SK-N-SH treated with all-trans-retinoic acid at 6 μM for 48 hours (cell line): ENCODE data around the gene APOL6.

Experiments
- ARNTL ChIP-seq: fragments of 450-650 bp; formaldehyde crosslinking; IDR thresholded peaks from 2 replicates; pipeline ENCODE4 v1.5.0; 2020; ENCODE audit warnings: low read depth, mild to moderate bottlenecking, moderate library complexity, borderline replicate concordance
- BACH2 ChIP-seq: fragments of 250-450 bp; sonication (Bioruptor Pico); IDR thresholded peaks from 2 replicates; pipeline ENCODE4 v1.9.0; 2021; ENCODE audit warnings: mild to moderate bottlenecking, borderline replicate concordance
- CREB5 ChIP-seq: fragments of 250-450 bp; sonication (Bioruptor Pico); IDR thresholded peaks from 2 replicates; pipeline ENCODE4 v1.5.1; 2020; ENCODE audit warnings: low read depth, mild to moderate bottlenecking, moderate library complexity
- CSDC2 ChIP-seq: fragments of 250-450 bp; sonication (Bioruptor Pico); IDR thresholded peaks from 2 replicates; pipeline ENCODE4 v1.5.0; 2020; ENCODE audit warnings: mild to moderate bottlenecking, moderate library complexity
- GLIS3 ChIP-seq: fragments of 250-450 bp; sonication (Bioruptor Pico); IDR thresholded peaks from 2 replicates; pipeline ENCODE4 v1.5.0; 2020; ENCODE audit warnings: mild to moderate bottlenecking, moderate library complexity
- PATZ1 ChIP-seq: fragments of 250-450 bp; sonication (Bioruptor Pico); IDR thresholded peaks from 2 replicates; pipeline ENCODE4 v1.8.0; 2020; ENCODE audit warnings: mild to moderate bottlenecking, moderate library complexity, borderline replicate concordance
- PPARA ChIP-seq: fragments of 250-450 bp; sonication (Bioruptor Pico); IDR thresholded peaks from 2 replicates; pipeline ENCODE4 v1.5.0; 2020; ENCODE audit warnings: mild to moderate bottlenecking, borderline replicate concordance
- RARB ChIP-seq: fragments of 250-450 bp; sonication (Bioruptor Pico); IDR thresholded peaks from 2 replicates; pipeline ENCODE4 v1.8.0; 2021; ENCODE audit warnings: mild to moderate bottlenecking, moderate library complexity
- ZFP30 ChIP-seq: fragments of 450-650 bp; formaldehyde crosslinking; IDR thresholded peaks from 2 replicates; pipeline ENCODE4 v1.5.0; 2022; ENCODE audit warnings: mild to moderate bottlenecking, moderate library complexity
- ZNF8 ChIP-seq: fragments of 450-650 bp; formaldehyde crosslinking; IDR thresholded peaks from 2 replicates; pipeline ENCODE4 v1.5.0; 2020; ENCODE audit warnings: mild to moderate bottlenecking, moderate library complexity

- no peak for TF ChIP-seq CREB5 (CRISPR knock-in tag)
- no peak for TF ChIP-seq CSDC2 (CRISPR knock-in tag)
- TF ChIP-seq GLIS3 (CRISPR knock-in tag), result no peak
- no peak for TF ChIP-seq ZNF8 (CRISPR knock-in tag)
- TF ChIP-seq PATZ1, result no peak
- no peak for TF ChIP-seq BACH2 (CRISPR knock-in tag)
- TF ChIP-seq PPARA, result no peak
- no peak for TF ChIP-seq ARNTL (CRISPR knock-in tag)
- no peak for TF ChIP-seq ZFP30 (CRISPR knock-in tag)
- TF ChIP-seq RARB (CRISPR knock-in tag), result no peak
Measured at GRCh38 chr22:35656284-35656752, 8.1 kb downstream of the APOL6 start.
